Neural cell (in vitro differentiated cells): ENCODE results near the gene PAPOLA. TPM values are rescaled to one million over a fixed set of nuclear protein-coding genes. Genes with fewer than 3 reads are reported as not detected.

ENCODE experiments used
- H2AFZ ChIP-seq: fragments of 200-600, 300-800 bp; sonication (generic), shearing (Covaris generic); 2 replicates; pipeline ENCODE4 v1.6.0; 2014; ENCODE audit warnings: low read depth, mild to moderate bottlenecking, antibody characterized with exemption, low read length, moderate library complexity
- H3F3A ChIP-seq: fragments of 200-600 bp; shearing (Covaris generic); 2 replicates; pipeline ENCODE4 v1.6.1; 2016; ENCODE audit warnings: mild to moderate bottlenecking, moderate library complexity, mixed read lengths, antibody characterized with exemption, low read length; ENCODE audit not compliant: insufficient read depth, poor library complexity, severe bottlenecking
- H3K27ac ChIP-seq: fragments of 200-600, 300-800 bp; sonication (generic), shearing (Covaris generic); 2 replicates; pipeline ENCODE4 v1.5.1; 2014; ENCODE audit warnings: mild to moderate bottlenecking, low read length, moderate library complexity
- H3K27me3 ChIP-seq: fragments of 300-800, 200-600 bp; sonication (generic), shearing (Covaris generic); 2 replicates; pipeline ENCODE4 v1.6.0; 2014; ENCODE audit warnings: mild to moderate bottlenecking, low read depth, low read length, moderate library complexity; ENCODE audit not compliant: insufficient read depth
- H3K36me3 ChIP-seq: fragments of 300-800, 200-600 bp; sonication (generic), shearing (Covaris generic); 2 replicates; pipeline ENCODE4 v1.5.1; 2014; ENCODE audit warnings: mild to moderate bottlenecking, antibody characterized with exemption, low read length, moderate library complexity; ENCODE audit not compliant: insufficient read depth
- H3K4me2 ChIP-seq: fragments of 300-800, 200-600 bp; sonication (generic), shearing (Covaris generic); 2 replicates; pipeline ENCODE4 v1.6.0; 2014; ENCODE audit warnings: mild to moderate bottlenecking, low read length
- H3K4me3 ChIP-seq: fragments of 300-800, 200-600 bp; sonication (generic), shearing (Covaris generic); 2 replicates; pipeline ENCODE4 v1.5.1; 2014; ENCODE audit warnings: mild to moderate bottlenecking, low read length, moderate library complexity
- H3K79me2 ChIP-seq: fragments of 200-600 bp; shearing (Covaris generic); replicated peaks from 2 replicates; pipeline ENCODE4 v1.6.0; 2014; ENCODE audit warnings: mild to moderate bottlenecking, low read length, moderate library complexity; ENCODE audit not compliant: insufficient read depth
- H3K9ac ChIP-seq: fragments of 300-800, 200-600 bp; sonication (generic), shearing (Covaris generic); 2 replicates; pipeline ENCODE4 v1.6.1; 2016; ENCODE audit warnings: mild to moderate bottlenecking, low read length, mixed read lengths
- H3K9me2 ChIP-seq: fragments of 200-600 bp; shearing (Covaris generic); 2 replicates; pipeline ENCODE4 v1.6.1; 2016; ENCODE audit warnings: mild to moderate bottlenecking, low read length, mixed read lengths; ENCODE audit not compliant: insufficient read depth
- H3K9me3 ChIP-seq: fragments of 200-600, 300-800 bp; sonication (generic), shearing (Covaris generic); 2 replicates; pipeline ENCODE4 v1.6.1; 2016; ENCODE audit warnings: mild to moderate bottlenecking, mixed run types, low read length, moderate library complexity, mixed read lengths
- H4K20me1 ChIP-seq: fragments of 200-600 bp; shearing (Covaris generic); 2 replicates; pipeline ENCODE4 v1.6.1; 2016; ENCODE audit warnings: mild to moderate bottlenecking, mixed run types; ENCODE audit not compliant: insufficient read depth
- EP300 ChIP-seq: fragments of 450-650 bp; conservative IDR thresholded peaks from 2 replicates; pipeline ENCODE4 v1.6.1; 2014; ENCODE audit warnings: antibody characterized with exemption, mild to moderate bottlenecking, moderate library complexity; ENCODE audit not compliant: poor library complexity, severe bottlenecking
- EZH2 ChIP-seq: fragments of 200-600, 300-800 bp; shearing (Covaris generic), sonication (generic); IDR thresholded peaks from 2 replicates; pipeline ENCODE4 v1.6.1; 2014; ENCODE audit warnings: antibody characterized with exemption, low read length, borderline replicate concordance, mild to moderate bottlenecking; ENCODE audit not compliant: insufficient read depth, poor library complexity, severe bottlenecking
- MXI1 ChIP-seq: fragments of 450-650 bp; conservative IDR thresholded peaks from 2 replicates; pipeline ENCODE4 v1.6.1; 2014; ENCODE audit warnings: antibody characterized with exemption, mild to moderate bottlenecking; ENCODE audit not compliant: poor library complexity, severe bottlenecking
- POLR2AphosphoS5 ChIP-seq: IDR thresholded peaks from 2 replicates; pipeline ENCODE4 v1.6.1; 2012
- RAD21 ChIP-seq: fragments of 450-650 bp; conservative IDR thresholded peaks from 2 replicates; pipeline ENCODE4 v1.6.1; 2014; ENCODE audit warnings: antibody characterized with exemption, mild to moderate bottlenecking, moderate library complexity
- SMC3 ChIP-seq: fragments of 450-650 bp; conservative IDR thresholded peaks from 2 replicates; pipeline ENCODE4 v1.6.1; 2014; ENCODE audit warnings: antibody characterized with exemption, mild to moderate bottlenecking, moderate library complexity; ENCODE audit not compliant: poor library complexity
- TAF1 ChIP-seq: IDR thresholded peaks from 2 replicates; pipeline ENCODE4 v1.6.1; 2012; ENCODE audit warnings: low read depth
- polyA plus RNA-seq: library from polyadenylated mRNA; depleted of rRNA; stranded (reverse); fragments of >200 nt; gene quantifications from 2 replicates; pipeline ENCODE4 v1.2.3, GENCODE V29; 2014
- TF ChIP-seq, protein P1 (sequence below): IDR thresholded peaks from 2 replicates; pipeline ENCODE4 v1.6.1; 2012; ENCODE audit warnings: borderline replicate concordance
- TF ChIP-seq, protein P2 (sequence below): fragments of 450-650 bp; IDR thresholded peaks from 2 replicates; pipeline ENCODE4 v1.5.1; 2014; ENCODE audit warnings: antibody characterized with exemption, mild to moderate bottlenecking, moderate library complexity; ENCODE audit not compliant: poor library complexity, severe bottlenecking

The PAPOLA gene
- polyA plus RNA-seq, 1 donor from 2014 or later, result 150 TPM

DNA sequence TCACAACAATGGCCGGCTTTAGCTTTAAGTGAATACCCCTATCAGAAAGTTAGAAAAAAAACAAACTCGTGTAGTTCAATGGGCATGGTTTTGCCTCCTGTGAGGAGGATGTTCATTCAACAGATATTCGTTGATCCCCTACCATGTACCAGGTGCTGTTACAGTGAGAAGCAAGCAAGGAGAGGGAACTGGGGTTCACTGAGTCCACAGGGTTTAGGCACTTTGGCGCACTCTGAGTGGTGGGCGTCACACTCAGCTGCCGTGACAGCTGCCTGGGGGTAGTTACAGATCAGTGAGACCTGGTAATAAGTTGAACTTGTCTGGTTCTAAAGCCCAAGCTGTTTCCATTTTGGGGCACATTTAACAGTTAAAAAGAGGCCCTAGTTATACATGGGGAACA, 74.2 kb downstream of the PAPOLA start:
- H3K36me3 ChIP-seq, result no peaks in the 10 kb centered on the region

DNA sequence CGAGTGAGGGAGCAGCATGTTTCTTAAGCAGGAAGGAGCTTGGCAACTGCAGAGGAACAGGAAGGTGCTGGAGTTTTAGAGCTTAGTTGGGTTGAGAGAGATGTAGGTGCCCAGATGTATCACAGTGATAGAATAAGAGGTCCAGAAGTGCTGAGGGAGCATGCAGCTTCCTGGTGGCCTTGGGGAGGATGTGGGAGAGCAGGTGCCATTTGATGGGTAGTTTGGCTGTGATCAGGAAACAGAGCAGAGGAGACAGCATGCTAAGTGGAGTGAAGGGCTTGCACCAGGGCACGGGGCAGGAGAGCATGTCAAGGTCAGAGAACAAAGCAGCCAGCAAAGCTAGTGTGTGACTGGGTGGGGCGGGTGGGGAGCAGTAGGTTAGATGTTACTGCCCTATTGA, 74.8 kb downstream of the PAPOLA start:
- Histone ChIP-seq H3K4me3 (no peak overlapping the region), H3K9me2 (no peaks in the 10 kb centered on the region), H3K36me3 (no peaks in the 10 kb centered on the region), H3K79me2 (no peaks in the 10 kb centered on the region), H3K9ac (no peak overlapping the region), H3K4me2 (no peak overlapping the region), H3K9me3 (no peaks in the 10 kb centered on the region), H4K20me1 (no peaks in the 10 kb centered on the region), H3F3A (no peaks in the 10 kb centered on the region), H3K27me3 (no peaks in the 10 kb centered on the region), H3K27ac (no peak overlapping the region), H2AFZ (no peak overlapping the region)
- no peak for TF ChIP-seq SMC3
- TF ChIP-seq, protein P1, sequence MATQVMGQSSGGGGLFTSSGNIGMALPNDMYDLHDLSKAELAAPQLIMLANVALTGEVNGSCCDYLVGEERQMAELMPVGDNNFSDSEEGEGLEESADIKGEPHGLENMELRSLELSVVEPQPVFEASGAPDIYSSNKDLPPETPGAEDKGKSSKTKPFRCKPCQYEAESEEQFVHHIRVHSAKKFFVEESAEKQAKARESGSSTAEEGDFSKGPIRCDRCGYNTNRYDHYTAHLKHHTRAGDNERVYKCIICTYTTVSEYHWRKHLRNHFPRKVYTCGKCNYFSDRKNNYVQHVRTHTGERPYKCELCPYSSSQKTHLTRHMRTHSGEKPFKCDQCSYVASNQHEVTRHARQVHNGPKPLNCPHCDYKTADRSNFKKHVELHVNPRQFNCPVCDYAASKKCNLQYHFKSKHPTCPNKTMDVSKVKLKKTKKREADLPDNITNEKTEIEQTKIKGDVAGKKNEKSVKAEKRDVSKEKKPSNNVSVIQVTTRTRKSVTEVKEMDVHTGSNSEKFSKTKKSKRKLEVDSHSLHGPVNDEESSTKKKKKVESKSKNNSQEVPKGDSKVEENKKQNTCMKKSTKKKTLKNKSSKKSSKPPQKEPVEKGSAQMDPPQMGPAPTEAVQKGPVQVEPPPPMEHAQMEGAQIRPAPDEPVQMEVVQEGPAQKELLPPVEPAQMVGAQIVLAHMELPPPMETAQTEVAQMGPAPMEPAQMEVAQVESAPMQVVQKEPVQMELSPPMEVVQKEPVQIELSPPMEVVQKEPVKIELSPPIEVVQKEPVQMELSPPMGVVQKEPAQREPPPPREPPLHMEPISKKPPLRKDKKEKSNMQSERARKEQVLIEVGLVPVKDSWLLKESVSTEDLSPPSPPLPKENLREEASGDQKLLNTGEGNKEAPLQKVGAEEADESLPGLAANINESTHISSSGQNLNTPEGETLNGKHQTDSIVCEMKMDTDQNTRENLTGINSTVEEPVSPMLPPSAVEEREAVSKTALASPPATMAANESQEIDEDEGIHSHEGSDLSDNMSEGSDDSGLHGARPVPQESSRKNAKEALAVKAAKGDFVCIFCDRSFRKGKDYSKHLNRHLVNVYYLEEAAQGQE, result no peak
- TF ChIP-seq TAF1, result no peak
- TF ChIP-seq, protein P2, sequence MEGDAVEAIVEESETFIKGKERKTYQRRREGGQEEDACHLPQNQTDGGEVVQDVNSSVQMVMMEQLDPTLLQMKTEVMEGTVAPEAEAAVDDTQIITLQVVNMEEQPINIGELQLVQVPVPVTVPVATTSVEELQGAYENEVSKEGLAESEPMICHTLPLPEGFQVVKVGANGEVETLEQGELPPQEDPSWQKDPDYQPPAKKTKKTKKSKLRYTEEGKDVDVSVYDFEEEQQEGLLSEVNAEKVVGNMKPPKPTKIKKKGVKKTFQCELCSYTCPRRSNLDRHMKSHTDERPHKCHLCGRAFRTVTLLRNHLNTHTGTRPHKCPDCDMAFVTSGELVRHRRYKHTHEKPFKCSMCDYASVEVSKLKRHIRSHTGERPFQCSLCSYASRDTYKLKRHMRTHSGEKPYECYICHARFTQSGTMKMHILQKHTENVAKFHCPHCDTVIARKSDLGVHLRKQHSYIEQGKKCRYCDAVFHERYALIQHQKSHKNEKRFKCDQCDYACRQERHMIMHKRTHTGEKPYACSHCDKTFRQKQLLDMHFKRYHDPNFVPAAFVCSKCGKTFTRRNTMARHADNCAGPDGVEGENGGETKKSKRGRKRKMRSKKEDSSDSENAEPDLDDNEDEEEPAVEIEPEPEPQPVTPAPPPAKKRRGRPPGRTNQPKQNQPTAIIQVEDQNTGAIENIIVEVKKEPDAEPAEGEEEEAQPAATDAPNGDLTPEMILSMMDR, result no peak
- no peak for TF ChIP-seq POLR2AphosphoS5
- no peak for TF ChIP-seq EZH2
- no peak for TF ChIP-seq RAD21
- no peak for TF ChIP-seq MXI1
- TF ChIP-seq EP300, result no peak

More for the DNA sequence above, 74.2 kb downstream of the PAPOLA start:
- H3K4me3 ChIP-seq, result no peak overlapping the region
- no peaks in the 10 kb centered on the region for H3K27me3 ChIP-seq
- no peaks in the 10 kb centered on the region for H3F3A ChIP-seq
- no peak overlapping the region for H3K9ac ChIP-seq
- TF ChIP-seq POLR2AphosphoS5, result peak; percentile 5
- TF ChIP-seq, protein P1, result no peak
- H3K9me2 ChIP-seq, result no peaks in the 10 kb centered on the region
- no peak overlapping the region for H3K4me2 ChIP-seq
- H4K20me1 ChIP-seq, result no peaks in the 10 kb centered on the region
- H3K27ac ChIP-seq, result no peak overlapping the region
- H3K79me2 ChIP-seq, result no peaks in the 10 kb centered on the region
- H3K9me3 ChIP-seq, result no peaks in the 10 kb centered on the region
- H2AFZ ChIP-seq, result no peak overlapping the region
